Activated CD4-positive, alpha-beta T cell treated with anti-CD3 and anti-CD28 coated beads, Interleukin-2, Interleukin-4, amounts not matched to agents 100 ng/mL and 50 ng/mL, durations not matched to agents 16 hours and 8 hours (primary cell): ENCODE data around the gene UVSSA.

Experiments used
- DNase-seq: peaks from one replicate; pipeline ENCODE4 v3.0.0-alpha.2; 2020; ENCODE audit warnings: low spot score

Gene UVSSA

GRCh38 chr4:1346781-1347409 is at the start of gene UVSSA:
UVSSA (plus strand) TSS chr4:1347208; CDS start chr4:1348092, 884 bp downstream.
- DNase-seq, result peak; percentile 100

GRCh38 chr4:1297456-1298325 is 49.3 kb upstream of the UVSSA start:
- no peak for DNase-seq

GRCh38 chr4:1298461-1298860 is 48.5 kb upstream of the UVSSA start:
- DNase-seq, result no peak

GRCh38 chr4:1299301-1299860 is 47.6 kb upstream of the UVSSA start:
- DNase-seq, result no peak

GRCh38 chr4:1300466-1301455 is 46.2 kb upstream of the UVSSA start:
- peak; percentile 37 for DNase-seq

GRCh38 chr4:1302159-1302558 is 44.8 kb upstream of the UVSSA start:
- DNase-seq, result no peak

GRCh38 chr4:1305261-1305711 is 41.7 kb upstream of the UVSSA start:
- DNase-seq, result no peak

GRCh38 chr4:1305781-1306455 is 41.1 kb upstream of the UVSSA start:
- DNase-seq, result peak; percentile 41

GRCh38 chr4:1307951-1308735 is 38.9 kb upstream of the UVSSA start:
- DNase-seq, result no peak

- peak; percentile 62 for DNase-seq
Measured at GRCh38 chr4:1309261-1310010, 37.6 kb upstream of the UVSSA start.

- DNase-seq, result no peak
Measured at GRCh38 chr4:1310031-1310795, 36.8 kb upstream of the UVSSA start.

- no peak for DNase-seq
Measured at GRCh38 chr4:1310796-1311631, 36.0 kb upstream of the UVSSA start.

GRCh38 chr4:1312821-1313640 is 34.0 kb upstream of the UVSSA start:
- no peak for DNase-seq

GRCh38 chr4:1315306-1315705 is 31.7 kb upstream of the UVSSA start:
- no peak for DNase-seq

GRCh38 chr4:1315836-1316536 is 31.0 kb upstream of the UVSSA start:
- DNase-seq, result no peak

- no peak for DNase-seq
Measured at GRCh38 chr4:1316537-1317168, 30.4 kb upstream of the UVSSA start.
